COR-L47 (cell line): Measurements from ENCODE around the gene ODC1.

ENCODE experiments used
- DNase-seq: peaks from one replicate; lab custom pipeline; 2025; lab: John Stamatoyannopoulos, UW

ODC1 gene

GRCh38 chr2:10433947-10434885, 13.9 kb downstream of the ODC1 start:
- DNase-seq: no peak

- no peak for DNase-seq
Observed at GRCh38 chr2:10433264-10433946, 14.7 kb downstream of the ODC1 start.

GRCh38 chr2:10432311-10433181, 15.6 kb downstream of the ODC1 start:
- DNase-seq: no peak

GRCh38 chr2:10431797-10432196, 16.3 kb downstream of the ODC1 start:
- no peak for DNase-seq

- no peak for DNase-seq
Observed at GRCh38 chr2:10430886-10431622, 17.1 kb downstream of the ODC1 start.

- DNase-seq: no peak
Observed at GRCh38 chr2:10428924-10429323, 19.2 kb downstream of the ODC1 start.

- no peak for DNase-seq
Observed at GRCh38 chr2:10428355-10428754, 19.8 kb downstream of the ODC1 start.

GRCh38 chr2:10427618-10427949, 20.5 kb downstream of the ODC1 start:
- no peak for DNase-seq

GRCh38 chr2:10426726-10427617, 21.2 kb downstream of the ODC1 start:
- DNase-seq: no peak

GRCh38 chr2:10425699-10426098, 22.4 kb downstream of the ODC1 start:
- DNase-seq: no peak

GRCh38 chr2:10424916-10425505, 23.1 kb downstream of the ODC1 start:
- no peak for DNase-seq

- no peak for DNase-seq
Observed at GRCh38 chr2:10424051-10424450, 24.1 kb downstream of the ODC1 start.

GRCh38 chr2:10423400-10423774, 24.7 kb downstream of the ODC1 start:
- no peak for DNase-seq

- DNase-seq: no peak
Observed at GRCh38 chr2:10422732-10423399, 25.3 kb downstream of the ODC1 start.

GRCh38 chr2:10422251-10422650, 25.9 kb downstream of the ODC1 start:
- DNase-seq: no peak

- no peak for DNase-seq
Observed at GRCh38 chr2:10419553-10420257, 28.4 kb downstream of the ODC1 start.

- DNase-seq: no peak
Observed at GRCh38 chr2:10417551-10418335, 30.4 kb downstream of the ODC1 start.

- DNase-seq: no peak
Observed at GRCh38 chr2:10415640-10416039, 32.5 kb downstream of the ODC1 start.
